Activated naive CD8-positive, alpha-beta T cell treated with anti-CD3 and anti-CD28 coated beads, Interleukin-2, amount 50 U/mL, for 24 hours (primary cell): ENCODE measurements around the gene RORC.

ENCODE experiments used
- ATAC-seq: fragments of 150-1000 bp; cut with Tn5 transposase; one replicate; pipeline ENCODE4 v1.10.0; 2021
- DNase-seq: peaks from one replicate; pipeline ENCODE4 v3.0.0; 2021
- H3K27ac Mint-ChIP-seq: one replicate; pipeline ENCODE4 v1.8.0; 2021; ENCODE audit warnings: mild to moderate bottlenecking, mixed read lengths
- H3K27me3 Mint-ChIP-seq: one replicate; pipeline ENCODE4 v1.8.0; 2021; ENCODE audit warnings: mixed read lengths
- H3K36me3 Mint-ChIP-seq: one replicate; pipeline ENCODE4 v1.8.0; 2021; ENCODE audit warnings: low read depth, mixed read lengths
- H3K4me1 Mint-ChIP-seq: one replicate; pipeline ENCODE4 v1.8.0; 2021; ENCODE audit warnings: mixed read lengths
- H3K4me3 Mint-ChIP-seq: one replicate; pipeline ENCODE4 v1.8.0; 2021; ENCODE audit warnings: mild to moderate bottlenecking, moderate library complexity, mixed read lengths
- H3K9me3 Mint-ChIP-seq: one replicate; pipeline ENCODE4 v1.8.0; 2021; ENCODE audit warnings: mixed read lengths

RORC gene

DNA sequence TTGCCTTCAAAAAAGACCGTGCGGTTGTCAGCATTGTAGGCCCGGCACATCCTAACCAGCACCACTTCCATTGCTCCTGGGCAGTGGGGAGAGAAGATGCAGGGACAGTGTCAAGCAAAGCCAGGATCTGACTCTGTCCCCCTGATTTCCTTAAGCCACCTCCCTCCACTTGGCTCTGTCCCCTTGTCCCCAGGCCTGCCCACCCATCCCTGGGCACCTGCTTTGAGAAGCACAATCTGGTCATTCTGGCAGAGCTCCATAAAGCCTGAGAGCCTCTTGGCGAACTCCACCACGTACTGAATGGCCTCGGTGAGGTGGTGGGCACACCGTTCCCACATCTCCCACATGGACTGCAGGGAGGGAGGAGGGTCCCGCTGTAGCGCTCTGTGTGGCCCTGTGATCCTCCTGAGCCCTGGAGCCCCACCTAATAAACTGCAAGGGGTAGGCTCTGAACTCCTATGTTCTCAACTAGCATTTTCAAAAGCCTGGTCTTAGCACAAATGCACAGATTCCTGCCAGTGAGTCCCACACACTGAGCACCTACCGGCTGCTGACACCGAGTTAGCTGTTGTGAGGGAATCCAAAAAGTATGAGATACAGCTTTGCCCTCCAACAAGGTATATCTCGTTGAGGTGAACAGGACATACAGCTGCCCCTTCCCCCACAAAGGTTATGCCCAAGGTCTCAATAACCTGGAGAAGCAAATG, 18.2 kb downstream of the RORC start:
- no peak overlapping the region for H3K27ac Mint-ChIP-seq
- H3K9me3 Mint-ChIP-seq: no peaks in the 10 kb centered on the region
- DNase-seq: no peak
- no peak overlapping the region for H3K4me3 Mint-ChIP-seq
- peaks cover 3% of the 10 kb centered on the region for H3K27me3 Mint-ChIP-seq
- peaks cover 18% of the 10 kb centered on the region for H3K4me1 Mint-ChIP-seq
- H3K36me3 Mint-ChIP-seq: peaks cover 2% of the 10 kb centered on the region
- no peak for ATAC-seq

DNA sequence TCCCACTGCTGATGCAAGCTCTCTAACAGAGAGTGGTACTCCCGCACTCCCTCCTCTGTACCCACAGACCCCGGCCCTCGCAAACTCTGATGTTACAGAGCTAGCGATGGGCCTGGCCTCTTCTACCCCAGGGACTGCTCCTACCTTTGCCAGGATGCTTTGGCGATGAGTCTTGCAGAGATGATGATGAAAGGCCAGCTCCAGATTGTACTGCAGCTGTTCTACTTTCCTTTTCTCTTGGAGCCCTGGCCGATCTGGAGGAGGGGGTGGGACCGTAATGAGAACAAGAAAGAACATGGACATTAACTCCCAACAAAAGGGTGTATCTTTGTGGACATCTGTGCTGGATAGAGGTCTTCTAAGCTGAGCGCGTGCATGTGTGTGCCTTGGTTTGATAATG, 20.4 kb downstream of the RORC start:
- DNase-seq (no peak), ATAC-seq (no peak)
- Mint-ChIP-seq H3K27ac (no peak overlapping the region), H3K9me3 (no peaks in the 10 kb centered on the region), H3K27me3 (peaks cover 1% of the 10 kb centered on the region), H3K36me3 (no peaks in the 10 kb centered on the region), H3K4me1 (peaks cover 13% of the 10 kb centered on the region), H3K4me3 (no peak overlapping the region)

DNA sequence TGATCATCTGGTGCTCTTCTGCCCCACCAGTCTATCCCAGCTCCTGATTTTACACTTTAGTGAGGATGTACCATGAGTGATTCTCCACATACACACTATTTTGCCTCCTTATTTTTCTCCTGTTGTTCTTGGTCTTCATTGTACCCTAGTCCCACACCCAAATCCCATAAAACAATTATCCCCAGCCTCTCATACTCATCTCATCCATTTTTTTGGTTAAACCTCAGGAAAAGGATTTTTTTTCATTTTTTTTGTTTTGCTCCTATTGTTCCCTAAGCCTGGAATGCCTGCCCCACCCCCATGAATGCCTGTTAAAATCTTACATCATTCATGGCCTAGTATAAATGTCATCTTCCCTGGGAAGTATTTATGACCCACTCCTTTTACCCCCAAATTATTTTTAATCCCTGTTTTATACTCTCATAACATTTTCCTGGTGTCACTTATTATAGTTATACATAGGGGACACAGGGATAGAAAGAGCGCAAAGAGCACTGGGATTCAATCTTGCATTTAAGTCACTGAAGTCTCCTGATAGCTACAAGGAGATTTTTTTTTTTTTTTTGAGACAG, 21.5 kb downstream of the RORC start:
- peaks cover 3% of the 10 kb centered on the region for H3K4me1 Mint-ChIP-seq
- H3K27me3 Mint-ChIP-seq: no peaks in the 10 kb centered on the region
- no peak overlapping the region for H3K27ac Mint-ChIP-seq
- ATAC-seq: no peak
- H3K9me3 Mint-ChIP-seq: no peaks in the 10 kb centered on the region
- H3K4me3 Mint-ChIP-seq: no peak overlapping the region
- no peak for DNase-seq
- H3K36me3 Mint-ChIP-seq: no peaks in the 10 kb centered on the region

DNA sequence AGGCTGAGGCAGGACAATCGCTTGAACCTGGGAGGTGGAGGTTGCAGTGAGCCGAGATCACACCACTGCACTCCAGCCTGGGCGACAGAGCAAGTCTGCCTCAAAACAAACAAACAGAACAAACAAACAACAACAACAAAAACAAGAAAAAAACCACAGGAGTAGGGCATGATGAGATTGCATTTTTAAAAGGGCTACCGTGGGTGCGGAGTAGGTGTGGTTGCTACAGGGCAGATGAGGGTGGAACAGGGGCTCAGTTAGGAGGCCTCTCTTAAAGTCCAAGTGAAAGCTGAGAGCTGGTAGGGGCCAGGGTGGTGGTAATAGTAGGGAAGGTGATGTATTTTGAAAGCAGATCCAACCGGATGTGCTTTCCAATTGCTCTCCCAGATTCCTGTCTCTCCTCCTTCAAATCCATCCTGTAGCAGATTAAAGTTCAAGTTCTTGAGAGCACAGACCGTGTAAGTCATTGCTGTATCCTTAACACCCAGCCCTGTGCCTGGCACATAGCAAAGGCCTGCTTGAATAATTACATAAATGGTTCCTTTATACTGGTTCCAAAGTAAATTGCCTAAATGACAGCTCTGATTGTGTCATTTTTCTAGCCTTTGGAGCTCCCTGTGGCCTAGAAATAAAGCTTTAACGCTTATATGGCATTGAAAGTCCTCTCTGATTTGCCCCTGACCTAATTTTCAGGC, 22.2 kb downstream of the RORC start:
- Mint-ChIP-seq H3K4me3 (no peak overlapping the region), H3K9me3 (no peaks in the 10 kb centered on the region), H3K27me3 (no peaks in the 10 kb centered on the region), H3K27ac (no peak overlapping the region), H3K4me1 (no peaks in the 10 kb centered on the region), H3K36me3 (no peaks in the 10 kb centered on the region)
- ATAC-seq (no peak), DNase-seq (no peak)

DNA sequence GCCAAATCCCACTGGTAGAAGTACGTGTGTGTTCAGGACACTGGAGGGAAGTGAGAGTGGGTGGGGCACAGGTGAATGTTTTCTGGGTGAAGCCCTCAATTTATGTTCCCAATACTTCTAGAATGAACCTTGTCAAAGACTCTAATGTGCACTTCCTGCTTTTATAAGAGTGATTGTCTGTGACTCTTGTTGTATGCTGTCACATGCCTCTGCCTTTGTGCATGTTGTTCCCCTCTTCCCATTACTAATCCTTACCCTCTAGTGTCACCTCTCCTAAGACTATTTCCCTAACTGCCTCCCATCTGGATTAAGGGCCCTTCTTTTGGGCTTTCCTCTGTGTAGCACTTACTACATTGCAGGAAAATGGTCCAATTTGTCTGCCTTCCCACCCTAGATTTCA, 23.8 kb downstream of the RORC start:
- H3K9me3 Mint-ChIP-seq: no peaks in the 10 kb centered on the region
- H3K4me1 Mint-ChIP-seq: no peaks in the 10 kb centered on the region
- no peaks in the 10 kb centered on the region for H3K36me3 Mint-ChIP-seq
- H3K27ac Mint-ChIP-seq: no peak overlapping the region
- no peak overlapping the region for H3K4me3 Mint-ChIP-seq
- DNase-seq (no peak), ATAC-seq (no peak)
- no peaks in the 10 kb centered on the region for H3K27me3 Mint-ChIP-seq

DNA sequence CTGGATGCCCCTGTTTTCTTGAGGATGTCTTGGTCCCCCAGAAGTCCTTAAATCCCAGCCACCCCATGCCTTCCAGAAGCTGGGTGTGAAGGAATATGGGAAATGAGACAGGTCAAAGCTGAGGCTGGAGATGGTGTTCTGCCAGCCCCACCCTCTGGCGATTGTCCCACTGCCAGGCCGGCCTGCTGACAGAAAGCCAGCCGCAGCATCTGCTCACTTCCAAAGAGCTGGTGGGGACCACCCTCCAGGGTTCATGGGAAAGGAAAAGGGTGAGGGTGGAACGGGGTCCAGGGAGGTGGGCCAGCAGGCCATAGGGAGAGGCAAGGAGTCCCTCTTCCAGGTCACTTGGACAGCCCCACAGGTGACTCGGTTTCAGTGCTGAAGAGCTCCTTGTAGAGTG, 24.5 kb downstream of the RORC start:
- DNase-seq: no peak
- H3K4me1 Mint-ChIP-seq: no peaks in the 10 kb centered on the region
- no peaks in the 10 kb centered on the region for H3K9me3 Mint-ChIP-seq
- H3K27me3 Mint-ChIP-seq: no peaks in the 10 kb centered on the region
- no peak overlapping the region for H3K27ac Mint-ChIP-seq
- no peak for ATAC-seq
- no peaks in the 10 kb centered on the region for H3K36me3 Mint-ChIP-seq
- H3K4me3 Mint-ChIP-seq: no peak overlapping the region

DNA sequence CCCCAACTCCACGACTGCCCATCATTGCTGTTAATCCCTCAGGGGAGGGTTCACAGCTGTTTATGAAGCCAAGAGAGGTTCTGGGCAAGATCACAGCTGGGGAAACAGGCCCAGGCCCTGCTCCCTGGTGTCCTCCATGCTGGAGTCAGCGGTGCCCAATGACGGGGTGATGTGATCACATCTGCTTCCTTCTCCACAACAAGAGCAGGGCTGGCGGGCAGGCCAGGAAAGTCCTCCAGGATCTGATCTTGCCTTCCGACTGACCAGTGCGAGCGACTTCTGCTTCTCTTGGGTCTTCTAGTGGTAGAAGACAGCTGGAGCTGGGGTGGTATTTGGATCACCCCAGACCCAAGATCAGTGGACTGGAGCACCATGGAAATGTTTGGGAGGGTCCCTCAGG, 25.4 kb downstream of the RORC start:
- Mint-ChIP-seq H3K4me1 (no peaks in the 10 kb centered on the region), H3K36me3 (no peaks in the 10 kb centered on the region), H3K27me3 (no peaks in the 10 kb centered on the region), H3K27ac (no peak overlapping the region), H3K4me3 (no peak overlapping the region), H3K9me3 (no peaks in the 10 kb centered on the region)
- ATAC-seq (no peak), DNase-seq (no peak)

DNA sequence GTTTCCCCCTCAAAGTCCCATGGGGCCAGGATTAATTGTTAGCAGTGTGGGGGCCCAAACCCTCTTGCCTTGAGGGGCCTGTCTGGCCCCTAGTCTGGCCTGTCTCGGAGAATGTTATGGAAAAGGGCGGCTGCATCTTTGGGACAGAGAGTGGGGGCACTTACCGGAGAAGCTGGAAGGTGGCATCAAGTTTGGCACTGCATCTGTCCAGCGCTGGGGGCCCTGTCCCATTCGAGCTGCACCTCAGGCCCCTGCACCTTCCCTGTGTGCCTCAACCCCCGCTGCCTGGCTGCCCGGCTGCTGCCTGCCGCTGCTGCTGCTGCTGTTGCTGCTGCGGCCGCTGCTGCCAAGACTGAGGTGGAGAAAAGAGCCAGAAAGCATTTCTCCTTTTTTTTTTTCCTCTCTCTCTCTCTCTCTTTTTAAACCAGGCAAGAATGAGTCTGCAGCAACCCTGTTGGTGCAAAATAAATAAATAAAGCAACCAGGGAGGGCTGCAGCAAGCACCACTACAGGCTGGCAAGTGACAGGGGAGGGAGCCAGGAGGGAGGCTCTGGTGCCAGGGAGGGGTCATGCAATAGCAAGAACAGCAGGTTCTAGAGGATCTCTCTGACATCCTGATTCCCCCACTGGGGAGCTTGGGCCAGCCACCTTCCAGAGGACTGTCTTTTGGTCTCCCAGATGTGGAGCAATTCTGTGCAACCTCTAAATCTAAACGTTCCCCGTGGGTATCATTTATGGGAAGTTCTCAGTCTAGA, 26.4 kb downstream of the RORC start, which contains the start of gene LINGO4:
TSS of gene LINGO4 (minus strand) at position 354 of the 755 bp plus-strand sequence. CDS start 2,715 bp downstream, outside the sequence.
- Mint-ChIP-seq H3K4me1 (peaks cover 4% of the 10 kb centered on the region), H3K27ac (no peak within 1 kb of the TSS), H3K27me3 (no peaks in the 10 kb centered on the region), H3K9me3 (no peaks in the 10 kb centered on the region), H3K36me3 (no peaks in the 10 kb centered on the region), H3K4me3 (no peak within 1 kb of the TSS)
- DNase-seq (no peak), ATAC-seq (no peak)

DNA sequence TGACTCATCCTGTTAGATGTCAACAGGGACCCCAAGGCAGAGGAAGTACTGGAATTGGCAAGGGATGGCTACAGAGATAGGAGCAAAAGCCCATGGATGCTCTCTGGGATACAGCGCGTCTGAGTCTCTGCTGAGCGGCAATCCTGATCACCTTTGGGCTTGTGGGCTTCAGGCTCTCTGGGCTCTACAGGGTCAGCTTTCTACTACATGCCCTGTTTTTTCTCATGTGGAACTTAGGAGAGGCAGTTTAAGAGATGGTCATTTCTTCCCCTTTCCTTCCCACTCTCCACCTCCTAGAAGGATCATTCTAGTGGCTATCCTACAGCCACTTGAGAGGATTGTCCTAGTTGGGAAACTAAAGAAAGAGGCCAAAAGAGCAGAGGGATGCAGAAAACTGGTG, 27.7 kb downstream of the RORC start:
- ATAC-seq (no peak), DNase-seq (no peak)
- Mint-ChIP-seq H3K27me3 (peaks cover 4% of the 10 kb centered on the region), H3K9me3 (no peaks in the 10 kb centered on the region), H3K27ac (no peak overlapping the region), H3K4me3 (no peak overlapping the region), H3K4me1 (peaks cover 8% of the 10 kb centered on the region), H3K36me3 (no peaks in the 10 kb centered on the region)

DNA sequence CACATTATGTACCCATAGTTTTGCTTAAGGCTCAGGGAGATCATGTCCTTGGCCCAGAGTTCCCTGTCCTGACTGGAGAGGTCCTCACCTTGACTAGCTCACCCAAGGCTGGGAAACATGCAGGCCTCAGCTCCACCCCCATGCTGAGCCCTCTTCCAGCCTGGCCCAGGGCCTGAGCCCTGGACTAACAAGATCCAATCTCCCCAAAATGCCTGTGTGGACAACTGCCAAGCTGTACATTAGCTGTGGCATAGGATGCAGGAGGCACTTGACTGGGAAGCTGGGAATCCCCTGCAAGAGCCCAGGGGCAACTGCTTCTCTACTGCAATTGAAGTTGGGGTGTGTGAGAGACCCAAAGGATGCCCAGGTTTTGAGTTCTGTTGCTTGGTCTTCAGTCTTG, 28.4 kb downstream of the RORC start:
- DNase-seq: no peak
- ATAC-seq: no peak
- Mint-ChIP-seq H3K4me1 (peaks cover 8% of the 10 kb centered on the region), H3K9me3 (no peaks in the 10 kb centered on the region), H3K27ac (no peak overlapping the region), H3K4me3 (no peak overlapping the region), H3K27me3 (peaks cover 4% of the 10 kb centered on the region), H3K36me3 (no peaks in the 10 kb centered on the region)

DNA sequence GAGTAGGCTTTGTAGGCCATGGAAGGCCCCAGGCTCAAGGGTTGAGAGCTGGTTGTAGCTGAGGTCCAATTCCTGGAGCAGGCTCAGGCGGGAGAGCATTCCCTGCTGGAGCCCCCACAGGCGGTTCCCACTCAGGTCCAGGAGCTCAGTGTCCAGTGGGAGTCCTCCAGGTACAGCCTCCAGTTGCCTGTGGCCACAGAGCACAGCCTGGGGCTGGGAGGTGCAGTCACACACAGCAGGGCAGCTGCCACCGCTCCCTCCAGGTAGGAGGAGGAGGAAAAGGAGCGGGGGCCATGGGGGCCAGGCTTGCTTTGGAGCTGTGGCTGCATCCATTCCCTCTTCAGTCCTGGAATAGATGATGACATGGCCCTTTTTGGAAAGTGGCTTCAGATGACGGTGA, 29.2 kb downstream of the RORC start:
- H3K4me1 Mint-ChIP-seq: peaks cover 8% of the 10 kb centered on the region
- ATAC-seq: no peak
- no peak overlapping the region for H3K27ac Mint-ChIP-seq

DNA sequence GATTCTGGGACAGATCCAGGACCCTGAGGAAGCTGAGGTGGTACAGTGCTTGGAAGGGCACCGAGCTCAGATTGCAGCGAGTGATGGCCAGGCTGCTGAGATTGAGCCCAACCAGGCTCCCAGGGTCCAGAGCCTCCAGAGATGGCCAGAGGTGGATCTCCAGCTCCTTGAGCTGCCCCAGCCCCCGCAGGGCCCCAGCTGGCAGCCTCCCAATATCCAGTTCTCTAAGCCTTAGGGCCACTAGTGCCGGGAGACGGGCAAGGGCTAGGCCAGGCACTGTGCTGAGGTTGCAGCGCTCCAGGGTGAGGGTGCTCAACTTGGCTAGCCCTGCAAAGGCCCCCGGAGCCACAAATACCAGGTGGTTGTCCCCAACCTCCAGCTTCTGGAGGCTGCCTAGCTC, 29.8 kb downstream of the RORC start:
- Mint-ChIP-seq H3K4me3 (no peak overlapping the region), H3K27me3 (peaks cover 4% of the 10 kb centered on the region), H3K27ac (no peak overlapping the region), H3K36me3 (no peaks in the 10 kb centered on the region), H3K9me3 (no peaks in the 10 kb centered on the region), H3K4me1 (peaks cover 8% of the 10 kb centered on the region)
- ATAC-seq (no peak), DNase-seq (no peak)

More for the DNA sequence above, 29.2 kb downstream of the RORC start:
- no peak for DNase-seq
- Mint-ChIP-seq H3K36me3 (no peaks in the 10 kb centered on the region), H3K4me3 (no peak overlapping the region), H3K9me3 (no peaks in the 10 kb centered on the region), H3K27me3 (peaks cover 4% of the 10 kb centered on the region)

DNA sequence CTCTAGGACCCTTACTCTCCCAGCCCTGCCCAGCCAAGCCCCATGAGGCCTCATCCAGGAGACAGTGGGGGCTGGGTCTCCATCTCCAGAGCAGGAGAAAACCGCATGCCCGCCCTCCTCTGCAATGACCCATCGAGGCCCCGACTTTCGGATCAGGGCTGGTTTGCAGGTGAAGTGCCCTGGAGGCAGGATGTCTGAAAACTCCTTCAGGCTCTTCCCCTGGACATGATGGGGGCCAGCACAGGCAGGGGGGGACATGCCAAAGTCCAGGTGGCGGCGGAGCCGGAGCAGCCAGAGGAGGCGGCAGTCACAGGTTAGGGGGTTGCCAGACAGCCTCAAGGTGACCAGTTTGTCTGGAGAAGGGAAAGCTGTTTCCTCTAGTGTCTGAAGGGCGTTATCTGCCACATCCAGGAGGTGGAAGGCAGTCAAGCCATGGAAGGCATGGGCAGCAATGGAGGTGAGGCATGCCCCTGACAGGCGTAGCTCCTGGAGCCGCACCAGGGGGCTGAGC, 30.2 kb downstream of the RORC start:
- no peak for DNase-seq
- no peak overlapping the region for H3K4me3 Mint-ChIP-seq
- no peaks in the 10 kb centered on the region for H3K9me3 Mint-ChIP-seq
- H3K4me1 Mint-ChIP-seq: peaks cover 8% of the 10 kb centered on the region
- ATAC-seq: no peak
- H3K27me3 Mint-ChIP-seq: peaks cover 4% of the 10 kb centered on the region
- no peak overlapping the region for H3K27ac Mint-ChIP-seq
- no peaks in the 10 kb centered on the region for H3K36me3 Mint-ChIP-seq

DNA sequence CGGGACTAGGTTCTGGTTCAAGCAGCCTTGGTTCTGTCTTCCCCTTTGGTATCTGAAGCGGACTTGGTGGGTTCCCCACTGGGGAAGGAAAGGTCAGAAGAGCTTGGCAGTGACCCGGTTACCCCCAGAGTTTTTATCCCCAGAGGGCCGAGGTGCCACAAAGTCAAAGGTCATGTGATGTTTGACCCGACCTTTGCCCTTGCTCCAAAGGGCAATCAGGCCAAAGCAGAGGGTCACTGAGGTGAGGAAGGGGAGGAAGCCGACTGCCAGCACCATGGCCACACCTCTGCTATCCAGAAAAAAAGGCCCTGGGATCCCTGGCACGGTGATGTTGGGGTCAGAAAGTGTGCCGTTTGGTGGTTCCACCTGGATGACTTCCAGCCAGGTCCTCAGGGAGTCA, 30.8 kb downstream of the RORC start:
- Mint-ChIP-seq H3K9me3 (no peaks in the 10 kb centered on the region), H3K27me3 (peaks cover 4% of the 10 kb centered on the region), H3K4me1 (peaks cover 8% of the 10 kb centered on the region), H3K4me3 (no peak overlapping the region), H3K27ac (no peak overlapping the region), H3K36me3 (no peaks in the 10 kb centered on the region)
- DNase-seq (no peak), ATAC-seq (no peak)
